ENCODE measurements around the gene RTL9. TPM values are rescaled to one million over a fixed set of nuclear protein-coding genes. Genes with fewer than 3 reads are reported as not detected.

Gene RTL9
- under 1 TPM; 0.09 to 0.26 TPM for total RNA-seq
- not detected for polyA plus RNA-seq
- long read RNA-seq, donor 1, result 0 reads
- long read RNA-seq, donor 2, result 0 reads

- Histone ChIP-seq H3K27me3 (ENCODE audit: control insufficient read depth in 1 of 2, insufficient read depth in 2 of 2, low read length in 1 of 2) (no peaks in the 10 kb centered on the region), H3K4me1 (ENCODE audit: control insufficient read depth in 1 of 2, insufficient read depth in 2 of 2, low read length in 2 of 2) (no peaks in the 10 kb centered on the region), H3K9me3 (ENCODE audit: control insufficient read depth, low read length) (no peaks in the 10 kb centered on the region), H3K4me3 (ENCODE audit: low read length in 2 of 2) (no peak within 1 kb of the TSS), H3K27ac (ENCODE audit: low read depth in 1 of 2, low read length in 2 of 2) (no peak within 1 kb of the TSS), H3K36me3 (ENCODE audit: control insufficient read depth in 1 of 2, insufficient read depth in 2 of 2, low read length in 1 of 2) (no peaks in the 10 kb centered on the region)
- ATAC-seq (ENCODE audit: low FRiP score) (no peak), DNase-seq (no peak)
- intact Hi-C loops (cut with DNase I), result no loop called here
- 45 to 65% methylated on average over 2 of the region's 2 CpGs for WGBS, 2 donors
These were observed at the start of gene RTL9 for GRCh38 chrX:110358548-110358947. Gene RTL9 (plus strand): TSS chrX:110358848. CDS start chrX:110450618, 91,770 bp downstream.

GRCh38 chrX:110310000-110310790 is 48.5 kb upstream of the RTL9 start:
- 64 to 80% methylated on average over 1 of the region's 1 CpG for WGBS, 2 donors
- H3K36me3 ChIP-seq (ENCODE audit: control insufficient read depth in 1 of 2, insufficient read depth in 2 of 2, low read length in 1 of 2), result no peaks in the 10 kb centered on the region
- no peak for ATAC-seq (ENCODE audit: low FRiP score)
- no peaks in the 10 kb centered on the region for H3K27me3 ChIP-seq (ENCODE audit: control insufficient read depth in 1 of 2, insufficient read depth in 2 of 2, low read length in 1 of 2)
- no peak overlapping the region for H3K4me3 ChIP-seq (ENCODE audit: low read length in 2 of 2)
- H3K27ac ChIP-seq (ENCODE audit: low read depth in 1 of 2, low read length in 2 of 2), result no peak overlapping the region
- no peak for DNase-seq
- H3K4me1 ChIP-seq (ENCODE audit: control insufficient read depth in 1 of 2, insufficient read depth in 2 of 2, low read length in 2 of 2), result no peaks in the 10 kb centered on the region
- intact Hi-C loops (cut with DNase I), result loop anchor here in 1 of 2 donors (10.0 kb wide), 1 partner anchor 145 kb away; no protein-coding TSS in a partner anchor
- H3K9me3 ChIP-seq (ENCODE audit: control insufficient read depth, low read length), result no peaks in the 10 kb centered on the region

GRCh38 chrX:110310896-110311295 is 47.8 kb upstream of the RTL9 start:
- intact Hi-C loops (cut with DNase I), result loop anchor here in 1 of 2 donors (10.0 kb wide), 1 partner anchor 146 kb away; no protein-coding TSS in a partner anchor
- no peaks in the 10 kb centered on the region for H3K36me3 ChIP-seq (ENCODE audit: control insufficient read depth in 1 of 2, insufficient read depth in 2 of 2, low read length in 1 of 2)
- H3K4me1 ChIP-seq (ENCODE audit: control insufficient read depth in 1 of 2, insufficient read depth in 2 of 2, low read length in 2 of 2), result no peaks in the 10 kb centered on the region
- WGBS, 2 donors, result 76 to 88% methylated on average over 1 of the region's 1 CpG
- no peaks in the 10 kb centered on the region for H3K9me3 ChIP-seq (ENCODE audit: control insufficient read depth, low read length)
- no peaks in the 10 kb centered on the region for H3K27me3 ChIP-seq (ENCODE audit: control insufficient read depth in 1 of 2, insufficient read depth in 2 of 2, low read length in 1 of 2)
- no peak overlapping the region for H3K4me3 ChIP-seq (ENCODE audit: low read length in 2 of 2)
- DNase-seq, result no peak
- no peak overlapping the region for H3K27ac ChIP-seq (ENCODE audit: low read depth in 1 of 2, low read length in 2 of 2)
- no peak for ATAC-seq (ENCODE audit: low FRiP score)

- ATAC-seq (ENCODE audit: low FRiP score), result no peak
- no peak for DNase-seq
- Histone ChIP-seq H3K4me3 (ENCODE audit: low read length in 2 of 2) (no peak overlapping the region), H3K36me3 (ENCODE audit: control insufficient read depth in 1 of 2, insufficient read depth in 2 of 2, low read length in 1 of 2) (no peaks in the 10 kb centered on the region), H3K27me3 (ENCODE audit: control insufficient read depth in 1 of 2, insufficient read depth in 2 of 2, low read length in 1 of 2) (no peaks in the 10 kb centered on the region), H3K9me3 (ENCODE audit: control insufficient read depth, low read length) (no peaks in the 10 kb centered on the region), H3K27ac (ENCODE audit: low read depth in 1 of 2, low read length in 2 of 2) (no peak overlapping the region), H3K4me1 (ENCODE audit: control insufficient read depth in 1 of 2, insufficient read depth in 2 of 2, low read length in 2 of 2) (no peaks in the 10 kb centered on the region)
- WGBS, 2 donors, result 91 to 100% methylated on average over 1 of the region's 1 CpG
- intact Hi-C loops (cut with DNase I), result loop anchor here in 1 of 2 donors (10.0 kb wide), 1 partner anchor 147 kb away; no protein-coding TSS in a partner anchor
These were observed 47.0 kb upstream of the RTL9 start for GRCh38 chrX:110311437-110312230.

GRCh38 chrX:110315551-110315950 is 43.1 kb upstream of the RTL9 start:
- H3K4me1 ChIP-seq (ENCODE audit: control insufficient read depth in 1 of 2, insufficient read depth in 2 of 2, low read length in 2 of 2), result no peaks in the 10 kb centered on the region
- DNase-seq, result no peak
- no peak overlapping the region for H3K4me3 ChIP-seq (ENCODE audit: low read length in 2 of 2)
- no peaks in the 10 kb centered on the region for H3K9me3 ChIP-seq (ENCODE audit: control insufficient read depth, low read length)
- H3K36me3 ChIP-seq (ENCODE audit: control insufficient read depth in 1 of 2, insufficient read depth in 2 of 2, low read length in 1 of 2), result no peaks in the 10 kb centered on the region
- ATAC-seq (ENCODE audit: low FRiP score), result no peak
- no peak overlapping the region for H3K27ac ChIP-seq (ENCODE audit: low read depth in 1 of 2, low read length in 2 of 2)
- intact Hi-C loops (cut with DNase I), result loop anchor here in 1 of 2 donors (10.0 kb wide), 1 partner anchor 151 kb away; no protein-coding TSS in a partner anchor
- WGBS, 2 donors, result 62 to 67% methylated on average over 1 of the region's 1 CpG
- H3K27me3 ChIP-seq (ENCODE audit: control insufficient read depth in 1 of 2, insufficient read depth in 2 of 2, low read length in 1 of 2), result no peaks in the 10 kb centered on the region

GRCh38 chrX:110316351-110317060 is 42.1 kb upstream of the RTL9 start:
- peak overlapping the region; percentile 70 to 79 for H3K4me3 ChIP-seq (ENCODE audit: low read length in 2 of 2)
- DNase-seq, result no peak
- no peak overlapping the region for H3K27ac ChIP-seq (ENCODE audit: low read depth in 1 of 2, low read length in 2 of 2)
- no peaks in the 10 kb centered on the region for H3K9me3 ChIP-seq (ENCODE audit: control insufficient read depth, low read length)
- no peaks in the 10 kb centered on the region for H3K36me3 ChIP-seq (ENCODE audit: control insufficient read depth in 1 of 2, insufficient read depth in 2 of 2, low read length in 1 of 2)
- WGBS, 2 donors, result 9 to 37% methylated on average over 12 of the region's 12 CpGs
- H3K27me3 ChIP-seq (ENCODE audit: control insufficient read depth in 1 of 2, insufficient read depth in 2 of 2, low read length in 1 of 2), result no peaks in the 10 kb centered on the region
- no peaks in the 10 kb centered on the region for H3K4me1 ChIP-seq (ENCODE audit: control insufficient read depth in 1 of 2, insufficient read depth in 2 of 2, low read length in 2 of 2)
- intact Hi-C loops (cut with DNase I), result loop anchor here in 1 of 2 donors (10.0 kb wide), 1 partner anchor 152 kb away; no protein-coding TSS in a partner anchor
- ATAC-seq (ENCODE audit: low FRiP score), result no peak

- WGBS, 2 donors, result 0 to 27% methylated on average over 37 to 40 of the region's 40 CpGs
- intact Hi-C loops (cut with DNase I), result loop anchor here in 1 of 2 donors (10.0 kb wide), 1 partner anchor 152 kb away; no protein-coding TSS in a partner anchor
These were observed 41.4 kb upstream of the RTL9 start for GRCh38 chrX:110317061-110317819.

More at GRCh38 chrX:110317061-110317819, 41.4 kb upstream of the RTL9 start:
- ATAC-seq (ENCODE audit: low FRiP score) (peak; percentile 69), DNase-seq (peak; percentile 52 to 78)
- H3K36me3 ChIP-seq (ENCODE audit: control insufficient read depth in 1 of 2, insufficient read depth in 2 of 2, low read length in 1 of 2), result no peaks in the 10 kb centered on the region
- peak overlapping the region in 1 of 2 donors; percentile 64 for H3K27ac ChIP-seq (ENCODE audit: low read depth in 1 of 2, low read length in 2 of 2)
- no peaks in the 10 kb centered on the region for H3K9me3 ChIP-seq (ENCODE audit: control insufficient read depth, low read length)
- H3K4me1 ChIP-seq (ENCODE audit: control insufficient read depth in 1 of 2, insufficient read depth in 2 of 2, low read length in 2 of 2), result no peaks in the 10 kb centered on the region
- no peaks in the 10 kb centered on the region for H3K27me3 ChIP-seq (ENCODE audit: control insufficient read depth in 1 of 2, insufficient read depth in 2 of 2, low read length in 1 of 2)
- peak overlapping the region; percentile 70 to 79 for H3K4me3 ChIP-seq (ENCODE audit: low read length in 2 of 2)
